Measurements from ENCODE around the gene PACSIN1.
"Not testable (repeated sequence)": the region's sequence is repeated elsewhere in the genome, so short reads cannot be mapped to it uniquely, and the experiment has no call there.

Gene PACSIN1

GRCh38 chr6:34459899-34460593, 5.8 kb upstream of the PACSIN1 start:
- DNase-seq, result no peak

- DNase-seq, result no peak
Observed at GRCh38 chr6:34460796-34461507, 4.9 kb upstream of the PACSIN1 start.

DNA sequence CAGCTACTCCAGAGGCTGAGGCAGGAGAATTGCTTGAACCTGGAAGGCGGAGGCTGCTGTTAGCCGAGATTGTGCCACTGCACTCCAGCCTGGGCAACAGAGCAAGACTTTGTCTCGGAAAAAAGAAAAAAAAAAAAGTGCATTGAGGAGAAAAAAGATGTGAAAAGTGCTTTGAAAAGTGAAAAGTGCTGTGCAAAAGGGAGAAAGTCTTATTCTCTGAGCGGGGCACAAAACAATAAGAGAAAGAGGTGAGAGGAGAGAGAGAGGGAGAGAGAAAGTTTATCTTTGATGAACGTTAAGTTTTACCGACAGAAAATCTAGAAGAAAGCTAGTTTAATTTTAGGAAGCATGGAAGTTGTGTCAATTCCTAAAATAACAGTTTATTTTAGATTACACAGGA, 3.9 kb upstream of the PACSIN1 start:
- DNase-seq, result no peak

GRCh38 chr6:34462551-34462971, 3.3 kb upstream of the PACSIN1 start:
- peak; percentile 58 for DNase-seq

- DNase-seq, result no peak
Observed at GRCh38 chr6:34463299-34463698, 2.6 kb upstream of the PACSIN1 start.

- no peak for DNase-seq
Observed at GRCh38 chr6:34463849-34464248, 2.0 kb upstream of the PACSIN1 start.

GRCh38 chr6:34466242-34467185, 638 bp downstream of the PACSIN1 start:
- no peak for DNase-seq

DNA sequence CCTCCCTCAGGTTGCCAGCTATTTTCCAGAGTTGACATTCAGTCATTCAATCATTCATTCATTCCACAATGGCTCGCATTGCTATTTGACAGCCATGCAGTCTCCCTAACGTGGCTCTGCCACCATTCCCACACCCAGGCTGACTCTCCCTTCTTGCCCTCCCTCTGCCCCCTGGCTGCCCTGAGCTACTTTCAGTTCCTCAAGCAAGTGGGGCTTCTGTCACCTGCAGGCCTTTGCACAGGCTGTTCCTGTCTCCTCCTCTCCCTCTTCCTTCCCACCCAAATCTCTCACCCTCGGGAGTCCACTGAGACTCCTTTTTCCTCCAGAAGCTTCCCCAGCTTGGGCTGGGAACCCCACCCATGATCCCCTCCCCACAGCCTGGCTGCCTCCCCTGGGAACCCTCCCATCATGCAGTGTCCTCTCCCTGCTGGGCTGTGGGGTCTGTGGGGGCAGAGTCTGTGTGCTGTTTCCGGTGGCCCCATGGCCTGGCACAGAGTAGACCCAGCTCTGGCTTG, 2.6 kb downstream of the PACSIN1 start:
- no peak for DNase-seq

DNA sequence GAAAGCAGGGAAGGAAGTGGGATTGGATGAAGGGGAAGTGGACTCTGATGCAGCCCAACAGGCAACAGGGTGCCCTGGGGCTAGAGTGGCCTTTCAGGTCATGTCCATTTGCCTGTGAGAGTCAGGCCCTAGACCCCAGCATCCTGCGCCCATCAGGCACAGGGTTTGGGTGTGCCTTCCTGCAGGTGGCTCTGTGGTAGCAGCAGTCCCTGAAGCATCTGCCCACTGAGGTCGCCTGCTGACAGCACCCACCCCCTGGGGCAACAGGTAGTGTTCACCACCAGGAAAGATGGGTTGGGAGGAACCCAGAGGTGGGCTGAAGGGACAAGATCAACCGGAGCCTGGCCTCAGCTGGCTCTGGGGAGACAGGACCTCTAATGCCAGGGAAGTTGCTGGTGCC, 3.6 kb downstream of the PACSIN1 start:
- DNase-seq, result no peak

GRCh38 chr6:34472425-34472824, 6.5 kb downstream of the PACSIN1 start:
- DNase-seq, result no peak

- DNase-seq, result no peak
Observed at GRCh38 chr6:34473967-34474366, 8.1 kb downstream of the PACSIN1 start.

DNA sequence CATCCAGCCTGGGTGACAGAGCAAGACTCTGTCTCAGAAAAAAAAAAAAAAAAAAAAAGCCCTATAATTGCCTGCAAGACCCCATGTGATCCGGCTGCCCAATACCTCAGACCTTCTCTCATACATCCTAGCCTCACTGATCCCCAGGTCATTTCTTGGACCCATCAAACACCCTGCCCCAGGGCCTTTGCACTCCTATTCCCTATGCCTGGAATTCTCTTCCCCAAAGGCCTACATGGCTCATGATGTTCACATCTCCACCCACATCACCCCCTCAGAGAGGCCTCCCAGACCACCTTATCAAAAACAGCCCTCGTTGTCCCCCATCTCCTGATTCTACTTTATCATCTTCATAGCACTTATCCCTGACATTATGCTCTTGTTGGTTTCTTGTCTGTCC, 8.9 kb downstream of the PACSIN1 start:
- no peak for DNase-seq

GRCh38 chr6:34475238-34475682, 9.4 kb downstream of the PACSIN1 start:
- DNase-seq, result no peak

DNA sequence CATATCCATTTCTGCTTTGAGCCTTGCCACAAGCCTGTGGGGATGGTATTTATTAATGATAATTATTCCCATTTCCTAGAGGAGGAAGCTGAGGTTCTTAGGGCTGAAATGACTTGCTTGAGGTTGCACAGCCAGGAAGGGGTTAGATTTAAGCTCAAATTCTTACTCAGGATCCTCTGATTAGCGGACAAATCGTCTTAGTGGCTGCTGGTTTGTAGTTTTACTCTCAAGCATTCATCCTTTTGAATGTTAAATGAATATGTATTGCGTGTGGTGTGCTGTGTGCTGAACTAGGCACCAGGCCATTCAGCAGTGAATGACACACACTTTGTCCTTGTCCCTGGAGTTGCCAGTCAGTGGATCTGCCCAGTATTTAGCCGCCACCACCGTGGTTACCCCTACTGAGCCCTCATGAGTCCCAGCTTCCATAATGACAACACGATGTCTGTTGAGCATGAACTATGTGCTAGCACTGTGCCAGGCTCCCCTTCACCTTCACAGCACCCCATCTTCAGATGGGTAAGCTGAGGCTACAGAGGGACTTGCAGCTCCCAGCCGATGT, 10.0 kb downstream of the PACSIN1 start:
- no peak for DNase-seq

GRCh38 chr6:34476447-34476846, 10.6 kb downstream of the PACSIN1 start:
- no peak for DNase-seq

- DNase-seq, result no peak
Observed at GRCh38 chr6:34476921-34477320, 11.0 kb downstream of the PACSIN1 start.

- no peak for DNase-seq
Observed at GRCh38 chr6:34478796-34479195, 12.9 kb downstream of the PACSIN1 start.

DNA sequence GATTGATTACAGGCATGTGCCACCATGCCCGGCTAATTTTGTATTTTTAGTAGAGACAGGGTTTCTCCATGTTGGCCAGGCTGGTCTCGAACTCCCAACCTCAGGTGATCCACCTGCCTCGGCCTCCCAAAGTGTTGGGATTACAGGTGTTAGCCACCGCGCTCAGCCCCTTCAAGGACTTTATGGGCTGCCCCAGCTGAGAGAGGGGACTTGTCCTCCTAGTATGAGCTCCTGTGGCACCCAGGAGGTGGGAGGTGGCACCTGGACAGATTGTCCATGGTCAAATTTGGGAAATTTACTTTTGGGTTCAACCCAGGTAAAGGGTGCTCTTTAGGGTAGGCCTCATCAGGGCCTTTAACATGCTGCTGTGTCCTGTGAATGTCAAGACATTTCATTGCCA, 17.9 kb downstream of the PACSIN1 start:
- DNase-seq, result not testable (repeated sequence)

GRCh38 chr6:34484391-34484790, 18.5 kb downstream of the PACSIN1 start:
- no peak for DNase-seq

GRCh38 chr6:34484899-34485298, 19.0 kb downstream of the PACSIN1 start:
- DNase-seq, result no peak

DNA sequence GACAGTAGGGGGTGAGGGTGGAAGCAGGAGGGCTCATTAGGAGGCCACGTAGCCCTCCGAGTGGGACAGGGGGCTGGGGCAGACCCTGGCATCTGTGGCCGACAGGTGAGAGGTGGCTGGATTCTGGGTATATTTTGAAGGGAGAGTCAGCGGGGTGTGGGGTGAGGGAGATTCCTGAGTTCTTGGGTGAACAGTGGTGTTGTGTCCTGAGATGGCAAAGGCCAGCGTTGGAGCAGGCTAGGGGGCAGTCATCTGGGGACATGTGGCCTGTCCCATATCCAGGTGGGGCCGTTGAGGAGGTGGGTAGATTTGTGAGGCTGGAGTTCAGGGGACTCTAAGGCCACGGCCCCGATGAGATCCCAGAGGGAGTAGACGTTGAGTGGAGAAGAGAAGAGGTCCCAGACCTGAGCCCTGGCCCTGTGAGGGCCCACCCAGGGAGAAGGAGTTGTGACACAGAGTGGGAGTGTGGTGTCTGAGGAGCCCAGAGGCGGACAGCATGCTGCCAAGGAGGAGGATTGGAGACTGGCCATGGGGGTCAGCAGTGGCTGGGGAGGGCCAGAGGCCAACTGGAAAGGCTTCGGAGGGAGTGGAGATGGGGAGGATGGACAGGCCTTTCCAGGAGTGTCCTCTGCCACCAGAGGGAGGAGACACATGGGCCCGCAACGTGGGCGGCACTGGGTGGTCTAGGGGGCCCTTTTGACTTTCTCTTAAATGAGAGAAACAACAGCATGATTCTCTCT, 19.6 kb downstream of the PACSIN1 start:
- no peak for DNase-seq

GRCh38 chr6:34486106-34486740, 20.3 kb downstream of the PACSIN1 start:
- no peak for DNase-seq
